SK-N-SH (cell line): Measurements from ENCODE around the gene PCSK2. TPM values are rescaled to one million over a fixed set of nuclear protein-coding genes. Genes with fewer than 3 reads are reported as not detected.

Experiments used
- CTCF ChIA-PET: fragments of 300-600, 350-600 bp; formaldehyde crosslinking; extraction: SDS; loops from one replicate; lab custom pipeline; 2021; lab: Yijun Ruan, JAX
- POLR2A ChIA-PET: fragments of 350-600 bp; sonication (Branson Sonifier 250); formaldehyde crosslinking; extraction: SDS; loops from one replicate; lab custom pipeline; 2020; ENCODE audit warnings: antibody characterized with exemption, inconsistent platforms; lab: Yijun Ruan, JAX
- DNase-seq: peaks from one replicate; pipeline ENCODE4 v3.0.0; 2012
- H2AFZ ChIP-seq: fragments of 200-600 bp; sonication (generic); 2 replicates; pipeline ENCODE4 v1.8.1; 2016; ENCODE audit warnings: antibody characterized with exemption, mild to moderate bottlenecking, low read depth
- H3F3A ChIP-seq: fragments of 200-600 bp; sonication (generic); replicated peaks from 2 replicates; pipeline ENCODE3; 2016; ENCODE audit warnings: antibody characterized with exemption, mild to moderate bottlenecking; ENCODE audit not compliant: insufficient read depth
- H3K27ac ChIP-seq, 2 experiments: fragments of 200-500 bp in 1 of 2; fragments of 200-600 bp in 1 of 2; sonication (Bioruptor generic) in 1 of 2; sonication (generic), shearing (Covaris generic) in 1 of 2; 2 replicates each; pipeline versions ENCODE4 v1.5.1 to v1.6.1; 2014 to 2016; ENCODE audit warnings: low read depth in 2 of 2, inconsistent platforms in 1 of 2, low read length in 1 of 2, mild to moderate bottlenecking in 1 of 2, mixed read lengths in 1 of 2
- H3K27me3 ChIP-seq: fragments of 200-600 bp; sonication (generic), shearing (Covaris generic); 2 replicates; pipeline ENCODE4 v1.6.1; 2016; ENCODE audit warnings: mixed run types; ENCODE audit not compliant: insufficient read depth
- H3K36me3 ChIP-seq, 2 experiments: fragments of 200-500 bp in 1 of 2; fragments of 200-600 bp in 1 of 2; sonication (Bioruptor generic) in 1 of 2; sonication (generic) in 1 of 2; replicated peaks in 1 of 2; 2 replicates each; pipeline versions ENCODE3 to v1.5.1; 2014 to 2016; ENCODE audit warnings: low read length in 1 of 2, mild to moderate bottlenecking in 1 of 2; ENCODE audit not compliant: insufficient read depth in 2 of 2, control insufficient read depth in 1 of 2
- H3K4me1 ChIP-seq, 2 experiments: fragments of 200-500 bp in 1 of 2; fragments of 200-600 bp in 1 of 2; sonication (Bioruptor generic) in 1 of 2; sonication (generic), shearing (Covaris generic) in 1 of 2; 2 replicates each; pipeline versions ENCODE4 v1.5.1 to v1.6.1; 2014 to 2016; ENCODE audit warnings: low read depth in 1 of 2, low read length in 1 of 2, mixed run types in 1 of 2; ENCODE audit not compliant: insufficient read depth in 2 of 2, control insufficient read depth in 1 of 2
- H3K4me2 ChIP-seq: fragments of 200-600 bp; sonication (generic), shearing (Covaris generic); 2 replicates; pipeline ENCODE4 v1.6.1; 2017; ENCODE audit warnings: mixed run types
- H3K4me3 ChIP-seq, 2 experiments: fragments of 200-500 bp in 1 of 2; fragments of 200-600 bp in 1 of 2; sonication (Bioruptor generic) in 1 of 2; sonication (generic), shearing (Covaris generic) in 1 of 2; 2 replicates each; pipeline versions ENCODE4 v1.5.1 to v1.8.1; 2014 to 2016; ENCODE audit warnings: low read depth in 2 of 2, inconsistent platforms in 1 of 2, low read length in 1 of 2, mild to moderate bottlenecking in 1 of 2, mixed read lengths in 1 of 2, moderate library complexity in 1 of 2
- H3K79me2 ChIP-seq: fragments of 200-600 bp; sonication (generic); 2 replicates; pipeline ENCODE4 v1.8.1; 2017; ENCODE audit warnings: mild to moderate bottlenecking; ENCODE audit not compliant: insufficient read depth
- H3K9ac ChIP-seq: fragments of 200-600 bp; sonication (generic); 2 replicates; pipeline ENCODE4 v1.6.1; 2017; ENCODE audit warnings: mixed run types
- H3K9me2 ChIP-seq: fragments of 200-600 bp; sonication (generic); 2 replicates; pipeline ENCODE4 v1.6.1; 2017; ENCODE audit warnings: mixed run types
- H3K9me3 ChIP-seq: fragments of 200-600 bp; sonication (generic); 2 replicates; pipeline ENCODE4 v1.6.1; 2017; ENCODE audit warnings: mixed run types, mild to moderate bottlenecking, moderate library complexity
- H4K20me1 ChIP-seq: fragments of 200-600 bp; sonication (generic); 2 replicates; pipeline ENCODE4 v1.6.1; 2017; ENCODE audit warnings: mild to moderate bottlenecking, mixed run types; ENCODE audit not compliant: insufficient read depth
- CHD2 ChIP-seq: fragments of 150-350 bp; IDR thresholded peaks from 2 replicates; pipeline ENCODE4 v1.6.1; 2018; ENCODE audit warnings: low read length; ENCODE audit not compliant: partially characterized antibody
- CTCF ChIP-seq: fragments of 200-600 bp; sonication (generic); IDR thresholded peaks from 2 replicates; pipeline ENCODE4 v1.6.1; 2017; ENCODE audit warnings: antibody characterized with exemption, mild to moderate bottlenecking, moderate library complexity
- EP300 ChIP-seq, 2 experiments: IDR thresholded peaks; 2 replicates each; pipeline versions ENCODE4 v1.4.0 to v1.6.1; 2012; ENCODE audit warnings: borderline replicate concordance in 1 of 2, low read depth in 1 of 2, low read length in 1 of 2
- FOXM1 ChIP-seq: IDR thresholded peaks from 2 replicates; pipeline ENCODE4 v1.4.0; 2012; ENCODE audit warnings: low read depth, mild to moderate bottlenecking
- GATA2 ChIP-seq: sonication (generic); formaldehyde crosslinking; IDR thresholded peaks from 2 replicates; pipeline ENCODE4 v1.5.0; 2020; ENCODE audit warnings: mild to moderate bottlenecking, missing genetic modification reagents
- MXI1 ChIP-seq: IDR thresholded peaks from 2 replicates; pipeline ENCODE4 v1.6.1; 2012; ENCODE audit warnings: mild to moderate bottlenecking, low read depth, low read length, improper control_type of control experiment
- NFIC ChIP-seq: IDR thresholded peaks from 2 replicates; pipeline ENCODE4 v1.4.0; 2012; ENCODE audit warnings: borderline replicate concordance
- RFX5 ChIP-seq: IDR thresholded peaks from 2 replicates; pipeline ENCODE4 v1.6.1; 2012; ENCODE audit warnings: mild to moderate bottlenecking, improper control_type of control experiment, low read length
- SMC3 ChIP-seq: IDR thresholded peaks from 2 replicates; pipeline ENCODE4 v1.6.1; 2012; ENCODE audit warnings: low read depth, low read length, improper control_type of control experiment
- TAF1 ChIP-seq: IDR thresholded peaks from 2 replicates; pipeline ENCODE4 v1.6.1; 2012; ENCODE audit warnings: low read depth, mild to moderate bottlenecking, low read length, moderate library complexity, borderline replicate concordance
- ZBTB33 ChIP-seq: IDR thresholded peaks from 2 replicates; pipeline ENCODE4 v1.4.0; 2012; ENCODE audit warnings: low read depth, borderline replicate concordance
- WGBS: methylation state at CpG from one replicate; pipeline ENCODE4 v1.1.6; 2017; ENCODE audit warnings: low lambda C conversion rate; 5-methylcytosine and 5-hydroxymethylcytosine counted together
- polyA plus RNA-seq, 3 experiments: library from polyadenylated mRNA; depleted of rRNA; stranded (reverse); fragments of >200 nt; gene quantifications; 2 replicates each; pipeline ENCODE4 v1.2.3, GENCODE V29; 2012
- TF ChIP-seq, protein P1 (sequence below): IDR thresholded peaks from 2 replicates; pipeline ENCODE4 v1.4.0; 2012; ENCODE audit warnings: low read depth, borderline replicate concordance
- TF ChIP-seq, protein P2 (sequence below): IDR thresholded peaks from 2 replicates; pipeline ENCODE4 v1.4.0; 2012; ENCODE audit warnings: low read depth

The PCSK2 gene
- polyA plus RNA-seq, 1 of the 3 experiments (the other 2 are of a cell fraction): not detected

GRCh38 chr20:17327185-17328148 is 100.6 kb downstream of the PCSK2 start:
- 33% methylated on average over 28 of the region's 28 CpGs for WGBS
- H3K4me3 ChIP-seq: no peak overlapping the region
- CTCF ChIA-PET: no interaction called here

DNA sequence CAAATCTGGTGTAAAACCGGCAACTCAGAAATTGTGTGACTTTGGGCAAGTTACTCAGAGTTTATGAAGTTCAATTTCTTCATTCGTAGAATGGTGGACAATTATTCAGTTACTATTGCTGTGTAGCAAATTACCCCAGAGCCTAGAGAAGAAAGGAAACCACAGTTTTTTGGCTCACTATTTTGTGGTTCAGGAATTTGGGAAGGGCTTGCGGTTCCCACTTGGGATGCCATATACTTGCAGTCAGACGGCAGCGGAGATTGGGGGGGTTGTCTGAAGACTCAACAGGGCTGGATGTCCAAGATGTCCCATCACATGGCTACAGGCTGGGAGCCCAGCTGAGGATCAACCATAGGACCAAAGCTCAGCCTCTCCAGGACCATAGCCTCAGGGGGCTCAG is 108.1 kb downstream of the PCSK2 start:
- Histone ChIP-seq H3F3A (no peaks in the 10 kb centered on the region), H3K9me3 (no peaks in the 10 kb centered on the region), H3K27me3 (no peaks in the 10 kb centered on the region), H3K27ac (no peak overlapping the region), H3K79me2 (no peaks in the 10 kb centered on the region), H3K4me3 (no peak overlapping the region), H3K4me2 (no peak overlapping the region), H4K20me1 (no peaks in the 10 kb centered on the region), H2AFZ (no peak overlapping the region), H3K9me2 (no peaks in the 10 kb centered on the region), H3K9ac (no peak overlapping the region), H3K36me3 (no peaks in the 10 kb centered on the region), H3K4me1 (no peaks in the 10 kb centered on the region)
- POLR2A ChIA-PET: no interaction called here
- CTCF ChIA-PET: no interaction called here
- DNase-seq: no peak
- 44% methylated on average over 4 of the region's 5 CpGs for WGBS
- no peak for TF ChIP-seq ZBTB33
- TF ChIP-seq CTCF: no peak
- no peak for TF ChIP-seq CHD2
- TF ChIP-seq, protein P1, sequence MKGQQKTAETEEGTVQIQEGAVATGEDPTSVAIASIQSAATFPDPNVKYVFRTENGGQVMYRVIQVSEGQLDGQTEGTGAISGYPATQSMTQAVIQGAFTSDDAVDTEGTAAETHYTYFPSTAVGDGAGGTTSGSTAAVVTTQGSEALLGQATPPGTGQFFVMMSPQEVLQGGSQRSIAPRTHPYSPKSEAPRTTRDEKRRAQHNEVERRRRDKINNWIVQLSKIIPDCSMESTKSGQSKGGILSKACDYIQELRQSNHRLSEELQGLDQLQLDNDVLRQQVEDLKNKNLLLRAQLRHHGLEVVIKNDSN: no peak
- TF ChIP-seq GATA2: no peak
- no peak for TF ChIP-seq MXI1
- TF ChIP-seq RFX5: no peak
- no peak for TF ChIP-seq FOXM1
- TF ChIP-seq, protein P2, sequence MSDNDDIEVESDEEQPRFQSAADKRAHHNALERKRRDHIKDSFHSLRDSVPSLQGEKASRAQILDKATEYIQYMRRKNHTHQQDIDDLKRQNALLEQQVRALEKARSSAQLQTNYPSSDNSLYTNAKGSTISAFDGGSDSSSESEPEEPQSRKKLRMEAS: no peak

More at GRCh38 chr20:17327185-17328148, 100.6 kb downstream of the PCSK2 start:
- no peak for DNase-seq
- no peaks in the 10 kb centered on the region for H3F3A ChIP-seq
- H3K79me2 ChIP-seq: no peaks in the 10 kb centered on the region
- H3K27me3 ChIP-seq: no peaks in the 10 kb centered on the region
- no peak overlapping the region for H3K9ac ChIP-seq
- H3K36me3 ChIP-seq: no peaks in the 10 kb centered on the region
- H3K27ac ChIP-seq: no peak overlapping the region
- H3K9me3 ChIP-seq: no peaks in the 10 kb centered on the region
- POLR2A ChIA-PET: no interaction called here
- H3K4me1 ChIP-seq: no peaks in the 10 kb centered on the region
- no peaks in the 10 kb centered on the region for H4K20me1 ChIP-seq
- TF ChIP-seq NFIC: no peak
- TF ChIP-seq, protein P1: no peak
- no peak for TF ChIP-seq MXI1
- TF ChIP-seq EP300 (IDR thresholded peaks at IDR 0.05; ENCODE audit: borderline replicate concordance in 1 of 2, low read depth in 1 of 2, low read length in 1 of 2): no peak
- no peak for TF ChIP-seq SMC3
- no peak for TF ChIP-seq TAF1
- H3K4me2 ChIP-seq: no peak overlapping the region
- no peaks in the 10 kb centered on the region for H3K9me2 ChIP-seq
- no peak overlapping the region for H2AFZ ChIP-seq
